H1 (cell line): ENCODE measurements around the gene MEIS3. TPM values are rescaled to one million over a fixed set of nuclear protein-coding genes. Genes with fewer than 3 reads are reported as not detected.

Experiments
- CTCF ChIA-PET: fragments of 300-600 bp; sonication (Branson Sonifier 250); formaldehyde crosslinking; loops from one replicate; lab custom pipeline; 2021; ENCODE audit not compliant: partially characterized antibody; lab: Charles Lee
- POLR2A ChIA-PET: fragments of 300-600 bp; sonication (Branson Sonifier 250); formaldehyde crosslinking; loops from one replicate; lab custom pipeline; 2021; ENCODE audit warnings: inconsistent platforms; ENCODE audit not compliant: partially characterized antibody; lab: Charles Lee
- DNase-seq, 2 experiments: peaks; one replicate each; pipeline versions ENCODE4 v3.0.0 to v3.0.0-alpha.2; 2010 to 2022; ENCODE audit warnings: low spot score in 2 of 2, low read depth in 1 of 2, mixed read lengths in 1 of 2
- FAIRE-seq: peaks from 2 replicates; lab custom pipeline; 2011; peaks lifted over from hg19 to GRCh38; lab: Jason Lieb, UNC
- H2AFZ ChIP-seq: 2 replicates; pipeline ENCODE4 v1.8.1; 2012; ENCODE audit warnings: low read length, inconsistent platforms
- H2AK5ac ChIP-seq: 2 replicates; pipeline ENCODE4 v1.6.1; 2013; ENCODE audit warnings: low read depth, low read length
- H2BK120ac ChIP-seq: replicated peaks from 2 replicates; pipeline ENCODE3; 2013; ENCODE audit warnings: low read depth, low read length, inconsistent platforms
- H2BK12ac ChIP-seq: 2 replicates; pipeline ENCODE4 v1.6.1; 2013; ENCODE audit warnings: low read depth, low read length
- H2BK15ac ChIP-seq: 2 replicates; pipeline ENCODE4 v1.6.1; 2013; ENCODE audit warnings: low read length
- H2BK20ac ChIP-seq: 2 replicates; pipeline ENCODE4 v1.6.1; 2013; ENCODE audit warnings: low read length
- H2BK5ac ChIP-seq: 2 replicates; pipeline ENCODE4 v1.6.1; 2013; ENCODE audit warnings: low read depth, low read length
- H3K14ac ChIP-seq: 2 replicates; pipeline ENCODE4 v1.6.1; 2013; ENCODE audit warnings: inconsistent platforms; ENCODE audit not compliant: insufficient read length
- H3K18ac ChIP-seq: 2 replicates; pipeline ENCODE4 v1.6.1; 2013; ENCODE audit warnings: low read length; ENCODE audit errors: extremely low read depth
- H3K23ac ChIP-seq: 2 replicates; pipeline ENCODE4 v1.6.1; 2013; ENCODE audit warnings: inconsistent platforms; ENCODE audit not compliant: insufficient read length
- H3K23me2 ChIP-seq: 2 replicates; pipeline ENCODE4 v1.6.1; 2013; ENCODE audit warnings: low read depth, low read length
- H3K27ac ChIP-seq: 2 replicates; pipeline ENCODE4 v1.6.1; 2011; ENCODE audit warnings: low read depth, low read length, inconsistent platforms
- H3K27me3 ChIP-seq, 4 experiments: replicated peaks in 1 of 4; 1 replicate in 1 of 4; 2 replicates in 3 of 4; pipeline versions ENCODE4 v1.6.1 to v1.8.1; 2011 to 2013; ENCODE audit warnings: low read length in 3 of 4, mild to moderate bottlenecking in 3 of 4, inconsistent platforms in 2 of 4, mixed read lengths in 2 of 4, moderate library complexity in 1 of 4; ENCODE audit not compliant: control insufficient read depth in 3 of 4, insufficient read depth in 3 of 4; ENCODE audit errors: extremely low read depth in 1 of 4
- H3K36me3 ChIP-seq, 4 experiments: 2 replicates each; pipeline versions ENCODE4 v1.6.1 to v1.8.1; 2011 to 2013; ENCODE audit warnings: mild to moderate bottlenecking in 4 of 4, low read length in 3 of 4, moderate library complexity in 2 of 4, control low read depth in 1 of 4, inconsistent platforms in 1 of 4; ENCODE audit not compliant: insufficient read depth in 4 of 4, control insufficient read depth in 2 of 4
- H3K4ac ChIP-seq: replicated peaks from 2 replicates; pipeline ENCODE3; 2013; ENCODE audit warnings: low read length, low read depth, mixed read lengths, inconsistent platforms; ENCODE audit not compliant: insufficient read length
- H3K4me1 ChIP-seq, 4 experiments: replicated peaks in 1 of 4; 1 replicate in 1 of 4; 2 replicates in 3 of 4; pipeline versions ENCODE4 v1.6.1 to v1.8.1; 2011 to 2013; ENCODE audit warnings: low read length in 3 of 4, inconsistent platforms in 2 of 4, mixed read lengths in 1 of 4; ENCODE audit not compliant: insufficient read depth in 4 of 4, control insufficient read depth in 3 of 4
- H3K4me2 ChIP-seq, 2 experiments: 2 replicates each; pipeline versions ENCODE4 v1.6.1 to v1.8.1; 2011 to 2013; ENCODE audit warnings: low read depth in 2 of 2, low read length in 2 of 2, control low read depth in 1 of 2, inconsistent platforms in 1 of 2, mild to moderate bottlenecking in 1 of 2; ENCODE audit not compliant: insufficient read depth in 1 of 2
- H3K4me3 ChIP-seq, 4 experiments: fragments of 200-600, 300-600 bp in 1 of 4; sonication (generic), shearing (Covaris generic), sonication (Bioruptor Twin) in 1 of 4; 2 replicates each; pipeline versions ENCODE4 v1.5.1 to v1.8.1; 2011 to 2016; ENCODE audit warnings: low read length in 4 of 4, low read depth in 3 of 4, control low read depth in 2 of 4, inconsistent platforms in 2 of 4, mild to moderate bottlenecking in 2 of 4, mixed read lengths in 1 of 4, moderate library complexity in 1 of 4; ENCODE audit not compliant: insufficient read depth in 2 of 4; ENCODE audit errors: extremely low read depth in 1 of 4
- H3K56ac ChIP-seq: replicated peaks from 2 replicates; pipeline ENCODE3; 2013; ENCODE audit warnings: low read depth, mild to moderate bottlenecking, mixed read lengths, low read length, inconsistent platforms; ENCODE audit not compliant: insufficient read length
- H3K79me1 ChIP-seq: 2 replicates; pipeline ENCODE4 v1.6.1; 2013; ENCODE audit warnings: low read depth, low read length, control low read depth
- H3K79me2 ChIP-seq, 2 experiments: 2 replicates each; pipeline versions ENCODE4 v1.6.1 to v1.8.1; 2012 to 2013; ENCODE audit warnings: low read length in 2 of 2, mild to moderate bottlenecking in 2 of 2, inconsistent platforms in 1 of 2; ENCODE audit not compliant: insufficient read depth in 2 of 2, control insufficient read depth in 1 of 2
- H3K9ac ChIP-seq, 4 experiments: replicated peaks in 1 of 4; 1 replicate in 1 of 4; 2 replicates in 3 of 4; pipeline versions ENCODE4 v1.6.1 to v1.8.1; 2011 to 2013; ENCODE audit warnings: low read depth in 3 of 4, low read length in 3 of 4, control low read depth in 2 of 4, mild to moderate bottlenecking in 2 of 4, moderate library complexity in 2 of 4, inconsistent platforms in 1 of 4; ENCODE audit errors: extremely low read depth in 1 of 4
- H3K9me3 ChIP-seq, 2 experiments: 2 replicates each; pipeline versions ENCODE4 v1.6.1 to v1.8.1; 2012 to 2013; ENCODE audit warnings: mild to moderate bottlenecking in 2 of 2, moderate library complexity in 2 of 2, control low read depth in 1 of 2, inconsistent platforms in 1 of 2, low read depth in 1 of 2, low read length in 1 of 2, mixed read lengths in 1 of 2; ENCODE audit not compliant: insufficient read depth in 2 of 2
- H4K20me1 ChIP-seq, 2 experiments: replicated peaks in 1 of 2; 2 replicates each; pipeline versions ENCODE3 to v1.8.1; 2011 to 2013; ENCODE audit warnings: inconsistent platforms in 2 of 2, low read length in 2 of 2, mild to moderate bottlenecking in 1 of 2; ENCODE audit not compliant: insufficient read depth in 2 of 2, control insufficient read depth in 1 of 2
- H4K5ac ChIP-seq: 2 replicates; pipeline ENCODE4 v1.6.1; 2013; ENCODE audit warnings: low read length, low read depth, mixed read lengths, inconsistent platforms; ENCODE audit not compliant: insufficient read length
- H4K8ac ChIP-seq: 2 replicates; pipeline ENCODE4 v1.8.0; 2013; ENCODE audit warnings: mild to moderate bottlenecking, moderate library complexity, low read length, inconsistent platforms; ENCODE audit not compliant: insufficient read depth; ENCODE audit errors: extremely low read depth
- H4K91ac ChIP-seq: replicated peaks from 2 replicates; pipeline ENCODE3; 2013; ENCODE audit warnings: low read length, mixed read lengths, inconsistent platforms; ENCODE audit not compliant: insufficient read length
- ATF3 ChIP-seq: IDR thresholded peaks from 2 replicates; pipeline ENCODE4 v1.6.1; 2011; ENCODE audit warnings: low read depth, mild to moderate bottlenecking, low read length; ENCODE audit not compliant: insufficient read depth
- POLR2AphosphoS5 ChIP-seq: IDR thresholded peaks from 2 replicates; pipeline ENCODE4 v1.6.1; 2011; ENCODE audit warnings: low read depth, low read length
- TCF12 ChIP-seq: IDR thresholded peaks from 2 replicates; pipeline ENCODE4 v1.6.1; 2011; ENCODE audit warnings: low read depth, mild to moderate bottlenecking, low read length
- WGBS, 2 experiments: shearing (Covaris generic) in 1 of 2; methylation state at CpG; one replicate each; pipeline versions ENCODE4 v1.1.6 to v1.1.7; 2013 to 2015; ENCODE audit warnings: low lambda C conversion rate in 2 of 2, mixed read lengths in 2 of 2, inconsistent platforms in 1 of 2, low coverage in 1 of 2, missing lambda C conversion rate in 1 of 2; ENCODE audit not compliant: insufficient replicate concordance in 2 of 2, insufficient coverage in 1 of 2, insufficient read length in 1 of 2; ENCODE audit errors: extremely low coverage in 1 of 2, missing lambda C conversion rate in 1 of 2; 5-methylcytosine and 5-hydroxymethylcytosine counted together
- polyA plus RNA-seq, 7 experiments: library from polyadenylated mRNA; depleted of rRNA in 3 of 7; stranded (reverse) in 5 of 7; unstranded in 2 of 7; fragments of >200 nt in 5 of 7; fragments of 200-250 nt in 2 of 7; gene quantifications; 1 replicate in 5 of 7; 2 replicates in 1 of 7; 4 replicates in 1 of 7; pipeline versions ENCODE4 v1.2.1 to v1.2.3, GENCODE V29; 2011 to 2013; ENCODE audit warnings: missing spikeins in 2 of 7, mixed read lengths in 2 of 7
- total RNA-seq: library from RNA; stranded (reverse); fragmentation: NEBNext Ultra II Directional; extraction: Animal tissue kit (Norgen Biotek cat#: 25700); gene quantifications from 2 replicates; pipeline ENCODE4 v1.2.1, GENCODE V29; 2021

The MEIS3 gene
- total and polyA plus RNA-seq, 2 of the 8 experiments (the other 6 are each of a cell fraction or from before 2014, with no cell fraction given) = 24.5 to 28.2 TPM

DNA sequence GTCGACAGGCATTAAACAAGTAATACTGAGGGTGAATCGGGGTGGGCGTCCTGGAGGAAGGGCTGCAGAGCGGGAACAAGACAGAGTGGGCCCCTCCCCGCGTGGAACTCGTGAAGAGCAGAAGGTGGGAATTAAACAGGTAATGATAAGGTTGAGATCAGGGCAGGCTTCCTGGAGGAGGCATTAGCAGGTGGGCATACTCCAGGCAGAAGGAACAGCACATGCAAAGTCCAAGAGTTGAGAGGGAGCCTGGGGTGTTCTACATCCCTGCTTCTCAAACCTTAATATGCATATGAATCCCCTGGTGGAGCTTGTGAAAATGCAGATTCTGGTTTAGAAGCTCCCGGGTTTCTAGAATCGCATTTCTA lies 29.0 kb upstream of the MEIS3 start:
- no peak for FAIRE-seq
- peaks cover 0 to 9% (median 9%) of the 10 kb centered on the region in 4 experiments; a peak in 5 of 7 replicates for H3K27me3 ChIP-seq

More for the DNA sequence above, 29.0 kb upstream of the MEIS3 start:
- Histone ChIP-seq H3K14ac (no peak overlapping the region), H3K36me3 (no peaks in the 10 kb centered on the region; a peak in 1 of 8 replicates), H3K4me3 (peak overlapping the region; percentile 29 to 70 (median 56)), H3K23me2 (peaks cover 18% of the 10 kb centered on the region; the same call in 1 of the 2 replicates), H3K79me1 (no peaks in the 10 kb centered on the region; the same call in 1 of the 2 replicates), H4K8ac (no peak overlapping the region), H4K91ac (peak overlapping the region; percentile 100), H3K79me2 (no peaks in the 10 kb centered on the region), H2BK5ac (0 out of 2 replicates have a peak overlapping the region, but pooled peaks have one; percentile 84), H3K4me1 (peaks cover 7 to 18% (median 11%) of the 10 kb centered on the region in 4 experiments), H2AFZ (no peak overlapping the region), H2BK15ac (no peak overlapping the region), H3K9ac (no peak overlapping the region), H3K27ac (no peak overlapping the region), H3K56ac (no peak overlapping the region), H2BK120ac (no peak overlapping the region), H3K4me2 (peak overlapping the region; percentile 79 to 89)
- POLR2A ChIA-PET = interaction anchor here (1.0 to 3.8 kb wide), 13 partner anchors 9 to 318 kb away, joined by 3 to 29 read pairs (median 4); partner anchors contain the start of genes DHX34, KPTN and SLC8A2
- DNase-seq = no peak
- no peak for TF ChIP-seq TCF12
- TF ChIP-seq POLR2AphosphoS5 = no peak
- no peak for TF ChIP-seq ATF3
- TF ChIP-seq, all 59 proteins: peak for 0
- 10% methylated on average over 6 of the region's 9 CpGs; no CpG with 5 or more reads in 1 of the 2 experiments for WGBS, 2 experiments
- Histone ChIP-seq H4K20me1 (peaks cover 2 to 15% of the 10 kb centered on the region in 2 experiments), H2BK12ac (peak overlapping the region; percentile 84; the same call in 1 of the 2 replicates), H3K23ac (no peak overlapping the region), H3K9me3 (no peaks in the 10 kb centered on the region), H3K4ac (no peak overlapping the region), H4K5ac (no peak overlapping the region), H2BK20ac (no peak overlapping the region), H2AK5ac (0 out of 2 replicates have a peak overlapping the region, but pooled peaks have one; percentile 5), H3K18ac (no peak overlapping the region)
- CTCF ChIA-PET = interaction anchor here (1.4 to 24.5 kb wide), 5 partner anchors 14 to 259 kb away, joined by 3 to 436 read pairs (median 7); partner anchors contain the start of gene EHD2
